Measurements from ENCODE around the gene LRRC75A.

LRRC75A gene

GRCh38 chr17:16483021-16483645, 8.9 kb downstream of the LRRC75A start:
- H3K36me3 ChIP-seq (ENCODE audit: control insufficient read depth in 2 of 2, insufficient read depth in 2 of 2, low read length in 2 of 2), result no peaks in the 10 kb centered on the region
- H3K4me3 ChIP-seq (ENCODE audit: low read length in 2 of 2), result no peak overlapping the region
- H3K9ac ChIP-seq (ENCODE audit: low read length in 2 of 2), result no peak overlapping the region
- peaks cover 28% of the 10 kb centered on the region for H3K4me1 ChIP-seq (ENCODE audit: control insufficient read depth, insufficient read depth, low read length)
- H3K27ac ChIP-seq (ENCODE audit: low read length), result no peak overlapping the region
- H3K27me3 ChIP-seq (ENCODE audit: control insufficient read depth in 1 of 2, insufficient read depth in 2 of 2, low read length in 2 of 2), result peaks cover 0 to 2% of the 10 kb centered on the region in 2 donors
- no peaks in the 10 kb centered on the region for H3K9me3 ChIP-seq (ENCODE audit: control insufficient read depth in 2 of 2, low read length in 2 of 2)

- Histone ChIP-seq H3K36me3 (ENCODE audit: control insufficient read depth in 2 of 2, insufficient read depth in 2 of 2, low read length in 2 of 2) (no peaks in the 10 kb centered on the region), H3K27me3 (ENCODE audit: control insufficient read depth in 1 of 2, insufficient read depth in 2 of 2, low read length in 2 of 2) (no peaks in the 10 kb centered on the region), H3K4me3 (ENCODE audit: low read length in 2 of 2) (no peak overlapping the region), H3K9me3 (ENCODE audit: control insufficient read depth in 2 of 2, low read length in 2 of 2) (no peaks in the 10 kb centered on the region), H3K9ac (ENCODE audit: low read length in 2 of 2) (no peak overlapping the region), H3K4me1 (ENCODE audit: control insufficient read depth, insufficient read depth, low read length) (peaks cover 29% of the 10 kb centered on the region), H3K27ac (ENCODE audit: low read length) (no peak overlapping the region)
These were observed 9.7 kb downstream of the LRRC75A start for GRCh38 chr17:16482253-16482652.

DNA sequence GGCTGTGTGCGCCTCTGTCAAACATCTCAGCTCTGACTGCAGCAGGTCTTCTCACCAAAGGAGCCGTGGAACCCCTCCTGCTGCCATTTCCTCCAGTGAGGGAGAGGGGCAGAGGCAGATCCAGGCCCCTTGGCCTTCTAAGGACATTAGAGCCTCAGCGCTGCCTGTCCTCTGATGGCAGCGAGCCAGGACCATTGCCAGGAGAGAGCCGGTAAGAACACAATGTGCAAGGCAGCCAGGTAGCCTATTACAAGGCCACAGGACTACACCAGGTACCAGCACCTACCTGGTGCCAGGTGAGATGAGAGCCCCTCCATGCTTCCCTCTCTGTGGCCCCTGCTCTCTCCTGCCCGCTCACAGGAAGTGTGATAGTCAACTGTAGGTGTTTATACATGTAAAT, 11.0 kb downstream of the LRRC75A start:
- Histone ChIP-seq H3K27me3 (ENCODE audit: control insufficient read depth in 1 of 2, insufficient read depth in 2 of 2, low read length in 2 of 2) (no peaks in the 10 kb centered on the region), H3K9me3 (ENCODE audit: control insufficient read depth in 2 of 2, low read length in 2 of 2) (no peaks in the 10 kb centered on the region), H3K27ac (ENCODE audit: low read length) (no peak overlapping the region), H3K36me3 (ENCODE audit: control insufficient read depth in 2 of 2, insufficient read depth in 2 of 2, low read length in 2 of 2) (no peaks in the 10 kb centered on the region), H3K9ac (ENCODE audit: low read length in 2 of 2) (no peak overlapping the region), H3K4me3 (ENCODE audit: low read length in 2 of 2) (no peak overlapping the region), H3K4me1 (ENCODE audit: control insufficient read depth, insufficient read depth, low read length) (peaks cover 23% of the 10 kb centered on the region)

- H3K4me3 ChIP-seq (ENCODE audit: low read length in 2 of 2), result no peak overlapping the region
- no peaks in the 10 kb centered on the region for H3K27me3 ChIP-seq (ENCODE audit: control insufficient read depth in 1 of 2, insufficient read depth in 2 of 2, low read length in 2 of 2)
- no peak overlapping the region for H3K27ac ChIP-seq (ENCODE audit: low read length)
- H3K36me3 ChIP-seq (ENCODE audit: control insufficient read depth in 2 of 2, insufficient read depth in 2 of 2, low read length in 2 of 2), result no peaks in the 10 kb centered on the region
- no peaks in the 10 kb centered on the region for H3K9me3 ChIP-seq (ENCODE audit: control insufficient read depth in 2 of 2, low read length in 2 of 2)
- peaks cover 15% of the 10 kb centered on the region for H3K4me1 ChIP-seq (ENCODE audit: control insufficient read depth, insufficient read depth, low read length)
- H3K9ac ChIP-seq (ENCODE audit: low read length in 2 of 2), result no peak overlapping the region
These were observed 12.7 kb downstream of the LRRC75A start for GRCh38 chr17:16479264-16479663.

GRCh38 chr17:16478649-16479048, 13.3 kb downstream of the LRRC75A start:
- peak overlapping the region; percentile 2 for H3K27ac ChIP-seq (ENCODE audit: low read length)
- no peak overlapping the region for H3K4me3 ChIP-seq (ENCODE audit: low read length in 2 of 2)
- H3K36me3 ChIP-seq (ENCODE audit: control insufficient read depth in 2 of 2, insufficient read depth in 2 of 2, low read length in 2 of 2), result no peaks in the 10 kb centered on the region
- no peak overlapping the region for H3K9ac ChIP-seq (ENCODE audit: low read length in 2 of 2)
- no peaks in the 10 kb centered on the region for H3K9me3 ChIP-seq (ENCODE audit: control insufficient read depth in 2 of 2, low read length in 2 of 2)
- H3K4me1 ChIP-seq (ENCODE audit: control insufficient read depth, insufficient read depth, low read length), result peaks cover 15% of the 10 kb centered on the region
- no peaks in the 10 kb centered on the region for H3K27me3 ChIP-seq (ENCODE audit: control insufficient read depth in 1 of 2, insufficient read depth in 2 of 2, low read length in 2 of 2)

DNA sequence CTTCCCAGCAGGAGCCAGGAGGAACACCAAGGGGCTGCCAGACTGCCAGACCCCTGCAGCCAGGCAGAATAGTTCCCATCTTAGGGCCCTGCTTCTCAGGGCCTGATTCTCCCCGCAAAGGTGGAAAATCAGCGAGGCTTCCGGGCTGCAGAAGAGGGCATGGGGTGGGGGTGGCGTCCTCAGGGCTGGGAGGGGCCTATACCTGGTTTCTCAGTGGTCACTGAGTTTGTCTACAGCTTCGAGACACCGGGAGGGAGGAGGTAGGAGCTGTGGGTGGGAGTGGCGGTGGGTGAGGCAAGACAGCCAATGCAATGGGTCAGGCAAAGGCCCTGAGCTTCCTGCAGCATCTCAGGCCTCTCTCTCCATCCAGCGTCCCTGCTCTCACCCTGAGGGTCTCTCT, 14.3 kb downstream of the LRRC75A start:
- H3K4me1 ChIP-seq (ENCODE audit: control insufficient read depth, insufficient read depth, low read length), result peaks cover 15% of the 10 kb centered on the region
- H3K27me3 ChIP-seq (ENCODE audit: control insufficient read depth in 1 of 2, insufficient read depth in 2 of 2, low read length in 2 of 2), result no peaks in the 10 kb centered on the region
- H3K9me3 ChIP-seq (ENCODE audit: control insufficient read depth in 2 of 2, low read length in 2 of 2), result no peaks in the 10 kb centered on the region
- H3K4me3 ChIP-seq (ENCODE audit: low read length in 2 of 2), result no peak overlapping the region
- no peaks in the 10 kb centered on the region for H3K36me3 ChIP-seq (ENCODE audit: control insufficient read depth in 2 of 2, insufficient read depth in 2 of 2, low read length in 2 of 2)
- H3K27ac ChIP-seq (ENCODE audit: low read length), result no peak overlapping the region
- H3K9ac ChIP-seq (ENCODE audit: low read length in 2 of 2), result no peak overlapping the region

DNA sequence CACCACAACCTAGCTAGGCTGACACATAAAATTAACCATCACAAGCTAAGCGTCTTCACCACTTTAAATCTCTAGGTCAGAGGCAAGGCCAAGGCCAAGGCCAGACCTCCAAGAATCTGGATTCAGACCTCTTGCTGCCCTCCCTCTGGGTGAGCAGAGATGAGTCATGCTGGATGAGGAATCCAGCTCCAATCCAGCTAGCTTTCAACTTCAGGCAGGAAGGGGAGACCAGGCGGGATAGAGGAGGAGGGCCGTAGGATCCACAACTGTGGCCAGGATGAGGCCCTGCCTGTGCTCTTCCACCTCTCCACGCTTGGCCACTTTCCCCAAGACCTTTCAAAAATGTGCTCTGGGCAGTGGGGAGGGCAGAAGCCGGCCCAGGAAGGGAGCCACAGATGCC, 14.7 kb downstream of the LRRC75A start:
- H3K36me3 ChIP-seq (ENCODE audit: control insufficient read depth in 2 of 2, insufficient read depth in 2 of 2, low read length in 2 of 2), result no peaks in the 10 kb centered on the region
- H3K9ac ChIP-seq (ENCODE audit: low read length in 2 of 2), result no peak overlapping the region
- no peak overlapping the region for H3K27ac ChIP-seq (ENCODE audit: low read length)
- H3K4me3 ChIP-seq (ENCODE audit: low read length in 2 of 2), result no peak overlapping the region
- H3K27me3 ChIP-seq (ENCODE audit: control insufficient read depth in 1 of 2, insufficient read depth in 2 of 2, low read length in 2 of 2), result no peaks in the 10 kb centered on the region
- no peaks in the 10 kb centered on the region for H3K9me3 ChIP-seq (ENCODE audit: control insufficient read depth in 2 of 2, low read length in 2 of 2)
- peaks cover 15% of the 10 kb centered on the region for H3K4me1 ChIP-seq (ENCODE audit: control insufficient read depth, insufficient read depth, low read length)

DNA sequence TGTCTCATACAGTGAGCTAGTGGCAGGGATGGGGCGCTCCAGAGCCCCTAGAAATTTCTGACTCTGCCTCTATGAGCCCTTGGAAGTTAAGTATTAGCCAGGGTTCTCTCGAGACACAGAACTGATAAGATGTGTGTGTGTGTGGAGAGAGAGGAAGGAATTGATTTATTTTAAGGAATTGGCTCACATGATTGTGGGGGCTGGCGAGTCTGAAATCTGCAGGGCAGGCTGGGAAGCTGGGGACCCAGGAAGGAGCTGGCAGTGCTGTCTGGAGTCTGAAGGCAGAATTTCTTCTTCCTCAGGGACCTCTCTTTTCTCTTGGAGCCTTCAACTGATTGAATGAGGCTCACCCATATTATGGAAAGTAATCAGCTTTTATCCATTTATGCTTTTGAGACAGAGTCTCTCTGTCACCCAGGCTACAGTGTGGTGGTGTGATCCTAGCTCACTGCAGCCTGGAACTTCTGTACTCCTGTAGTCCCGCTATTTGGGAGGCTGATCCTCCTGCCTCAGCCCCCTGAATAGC, 16.8 kb downstream of the LRRC75A start:
- peaks cover 18% of the 10 kb centered on the region for H3K4me1 ChIP-seq (ENCODE audit: control insufficient read depth, insufficient read depth, low read length)
- no peak overlapping the region for H3K9ac ChIP-seq (ENCODE audit: low read length in 2 of 2)
- no peaks in the 10 kb centered on the region for H3K9me3 ChIP-seq (ENCODE audit: control insufficient read depth in 2 of 2, low read length in 2 of 2)
- H3K27ac ChIP-seq (ENCODE audit: low read length), result no peak overlapping the region
- no peaks in the 10 kb centered on the region for H3K27me3 ChIP-seq (ENCODE audit: control insufficient read depth in 1 of 2, insufficient read depth in 2 of 2, low read length in 2 of 2)
- no peak overlapping the region for H3K4me3 ChIP-seq (ENCODE audit: low read length in 2 of 2)
- H3K36me3 ChIP-seq (ENCODE audit: control insufficient read depth in 2 of 2, insufficient read depth in 2 of 2, low read length in 2 of 2), result no peaks in the 10 kb centered on the region

DNA sequence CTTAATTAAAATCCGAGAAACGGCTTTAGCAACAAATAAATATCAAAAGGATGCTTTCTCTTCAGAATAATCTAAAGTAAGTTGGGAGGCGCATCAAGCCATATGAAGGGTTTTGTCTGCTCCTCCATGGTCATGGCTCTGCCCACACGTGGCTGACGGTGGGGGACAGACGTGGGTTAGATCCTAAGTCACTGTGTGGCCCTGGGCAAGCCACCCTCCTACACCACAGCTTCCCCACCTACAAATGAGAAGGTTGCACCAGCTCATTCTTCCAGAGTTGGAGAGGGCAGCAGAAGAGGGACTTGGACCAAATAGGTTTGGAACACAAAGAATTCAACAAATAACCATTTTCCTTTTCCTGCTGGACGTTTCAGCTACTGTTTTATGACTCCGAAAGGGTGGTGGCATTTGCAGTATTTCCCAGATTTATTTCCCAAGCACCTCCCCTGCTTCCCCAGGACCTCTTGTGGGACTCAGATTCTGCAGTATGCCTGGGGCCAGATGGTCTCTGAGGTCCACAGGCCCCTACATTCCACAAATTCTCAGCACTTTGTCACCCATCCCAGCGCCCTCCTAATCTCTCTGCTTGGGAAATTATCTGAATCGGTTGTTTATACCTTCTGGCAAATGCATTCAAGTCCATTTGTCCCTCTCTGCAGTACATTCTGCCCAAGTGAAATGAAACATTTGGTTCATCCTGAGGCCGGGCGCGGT, 17.8 kb downstream of the LRRC75A start:
- no peak overlapping the region for H3K27ac ChIP-seq (ENCODE audit: low read length)

GRCh38 chr17:16473044-16474011, 18.7 kb downstream of the LRRC75A start:
- no peaks in the 10 kb centered on the region for H3K9me3 ChIP-seq (ENCODE audit: control insufficient read depth in 2 of 2, low read length in 2 of 2)
- no peak overlapping the region for H3K9ac ChIP-seq (ENCODE audit: low read length in 2 of 2)
- no peak overlapping the region for H3K27ac ChIP-seq (ENCODE audit: low read length)
- H3K36me3 ChIP-seq (ENCODE audit: control insufficient read depth in 2 of 2, insufficient read depth in 2 of 2, low read length in 2 of 2), result no peaks in the 10 kb centered on the region
- no peak overlapping the region for H3K4me3 ChIP-seq (ENCODE audit: low read length in 2 of 2)
- peaks cover 12% of the 10 kb centered on the region for H3K4me1 ChIP-seq (ENCODE audit: control insufficient read depth, insufficient read depth, low read length)
- no peaks in the 10 kb centered on the region for H3K27me3 ChIP-seq (ENCODE audit: control insufficient read depth in 1 of 2, insufficient read depth in 2 of 2, low read length in 2 of 2)

More for the DNA sequence above, 17.8 kb downstream of the LRRC75A start:
- H3K4me1 ChIP-seq (ENCODE audit: control insufficient read depth, insufficient read depth, low read length), result peaks cover 15% of the 10 kb centered on the region
- H3K9me3 ChIP-seq (ENCODE audit: control insufficient read depth in 2 of 2, low read length in 2 of 2), result no peaks in the 10 kb centered on the region
- no peaks in the 10 kb centered on the region for H3K36me3 ChIP-seq (ENCODE audit: control insufficient read depth in 2 of 2, insufficient read depth in 2 of 2, low read length in 2 of 2)
- no peak overlapping the region for H3K4me3 ChIP-seq (ENCODE audit: low read length in 2 of 2)
- H3K9ac ChIP-seq (ENCODE audit: low read length in 2 of 2), result no peak overlapping the region
- no peaks in the 10 kb centered on the region for H3K27me3 ChIP-seq (ENCODE audit: control insufficient read depth in 1 of 2, insufficient read depth in 2 of 2, low read length in 2 of 2)
